ENCODE measurements around the gene ACAT2.

DNA sequence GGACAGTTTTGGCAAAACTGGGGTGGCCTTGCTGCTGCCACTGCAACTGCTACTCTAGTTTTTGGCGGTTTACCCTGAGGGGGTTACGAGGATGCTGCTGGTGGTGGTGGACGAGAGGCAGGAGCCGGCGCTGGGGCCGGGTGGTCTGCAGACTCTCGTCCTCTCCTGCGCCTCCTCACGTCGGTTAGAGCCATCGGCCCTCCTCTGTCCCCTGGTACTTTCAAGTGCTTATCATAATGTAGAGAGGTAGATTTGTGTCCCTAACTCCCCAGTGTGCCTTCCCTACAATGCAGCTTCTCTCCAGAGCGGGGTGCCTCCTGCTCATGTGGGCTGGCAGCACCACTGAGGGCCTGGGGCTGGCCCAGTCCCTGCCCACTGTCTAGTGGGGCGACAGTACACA lies 64.2 kb downstream of the ACAT2 start:
- TF ChIP-seq CTCF (IDR thresholded peaks at IDR 0.05) (no peak), POLR2A (IDR thresholded peaks at IDR 0.05) (no peak)
